Peyer's patch (tissue), 4 donors: Measurements from ENCODE around the gene SLX9. TPM values are rescaled to one million over a fixed set of nuclear protein-coding genes. Genes with fewer than 3 reads are reported as not detected.

Source experiments
- DNase-seq, 3 donors: peaks; one replicate each; pipeline ENCODE4 v3.0.0-alpha.2; 2017 to 2019
- H3K27ac ChIP-seq, 4 donors: fragments of 200-600 bp; sonication (generic); one replicate each; pipeline ENCODE4 v1.5.1; 2016 to 2019
- H3K27me3 ChIP-seq, 2 donors: fragments of 200-600 bp; sonication (generic); one replicate each; pipeline ENCODE4 v1.5.1; 2019
- H3K36me3 ChIP-seq, 3 donors: fragments of 200-600 bp; sonication (generic); one replicate each; pipeline ENCODE4 v1.5.1; 2016 to 2019
- H3K4me1 ChIP-seq, 4 donors: fragments of 200-600 bp; sonication (generic); one replicate each; pipeline ENCODE4 v1.5.1; 2016 to 2019
- H3K4me3 ChIP-seq, 4 donors: fragments of 200-600 bp; sonication (generic); 1 replicate in 3 of 4; 2 replicates in 1 of 4; pipeline ENCODE4 v1.5.1; 2016 to 2019; ENCODE audit warnings: mild to moderate bottlenecking in 1 of 4
- H3K9me3 ChIP-seq, 4 donors: fragments of 200-600 bp; sonication (generic); one replicate each; pipeline ENCODE4 v1.5.1; 2016 to 2019; ENCODE audit warnings: mild to moderate bottlenecking in 1 of 4
- CTCF ChIP-seq, 6 experiments: fragments of 450-650 bp in 4 of 6; fragments of 200-600 bp in 2 of 6; sonication (generic) in 1 of 6; IDR thresholded peaks; one replicate each; pipeline ENCODE4 v1.5.1; 2017 to 2019; ENCODE audit warnings: antibody characterized with exemption in 6 of 6, mild to moderate bottlenecking in 3 of 6, moderate library complexity in 1 of 6
- POLR2A ChIP-seq, 2 donors: fragments of 450-650 bp; IDR thresholded peaks; one replicate each; pipeline ENCODE4 v1.5.1; 2017; ENCODE audit warnings: antibody characterized with exemption in 2 of 2, mild to moderate bottlenecking in 2 of 2, moderate library complexity in 2 of 2
- total RNA-seq, 4 donors: library from RNA; depleted of rRNA; stranded (reverse); fragments of >200 nt; gene quantifications; one replicate each; pipeline ENCODE4 v1.1.0, GENCODE V29; 2016

The SLX9 gene
- total RNA-seq, 4 donors from 2014 or later: 7.8 to 10.5 (median 10.0) TPM; not detected in 1

- Histone ChIP-seq H3K27me3 (no peaks in the 10 kb centered on the region), H3K9me3 (no peaks in the 10 kb centered on the region), H3K36me3 (no peaks in the 10 kb centered on the region), H3K4me1 (peaks cover 5 to 47% (median 34%) of the 10 kb centered on the region in 4 donors), H3K27ac (peak overlapping the region in 3 of 4 donors; percentile 2 to 80 (median 32)), H3K4me3 (peak overlapping the region in 2 of 4 donors; percentile 12 to 15)
- TF ChIP-seq POLR2A (IDR thresholded peaks at IDR 0.05) (no peak), CTCF (IDR thresholded peaks at IDR 0.05) (no peak)
- peak in 2 of 3 donors; percentile 76 to 83 for DNase-seq
These were observed 25.5 kb upstream of the SLX9 start for GRCh38 chr21:44914176-44914874.

GRCh38 chr21:44916965-44917364 lies 22.9 kb upstream of the SLX9 start:
- Histone ChIP-seq H3K27me3 (no peaks in the 10 kb centered on the region), H3K27ac (peak overlapping the region in 1 of 4 donors; percentile 82), H3K4me3 (no peak overlapping the region), H3K36me3 (no peaks in the 10 kb centered on the region), H3K4me1 (peaks cover 5 to 33% (median 21%) of the 10 kb centered on the region in 4 donors), H3K9me3 (no peaks in the 10 kb centered on the region)
- TF ChIP-seq CTCF (IDR thresholded peaks at IDR 0.05) (no peak), POLR2A (IDR thresholded peaks at IDR 0.05) (no peak)
- DNase-seq: no peak

- H3K4me1 ChIP-seq: peaks cover under 1 to 26% (median 15%) of the 10 kb centered on the region in 4 donors
- H3K27ac ChIP-seq: peak overlapping the region in 1 of 4 donors; percentile 82
- no peaks in the 10 kb centered on the region for H3K9me3 ChIP-seq
- no peaks in the 10 kb centered on the region for H3K27me3 ChIP-seq
- TF ChIP-seq CTCF (IDR thresholded peaks at IDR 0.05): no peak
- TF ChIP-seq POLR2A (IDR thresholded peaks at IDR 0.05): no peak
- no peak overlapping the region for H3K4me3 ChIP-seq
- no peak for DNase-seq
- no peaks in the 10 kb centered on the region for H3K36me3 ChIP-seq
These were observed 22.3 kb upstream of the SLX9 start for GRCh38 chr21:44917446-44918106.

GRCh38 chr21:44918107-44918470 lies 21.7 kb upstream of the SLX9 start:
- Histone ChIP-seq H3K4me1 (peaks cover 0 to 24% (median 13%) of the 10 kb centered on the region in 4 donors), H3K9me3 (no peaks in the 10 kb centered on the region), H3K27me3 (no peaks in the 10 kb centered on the region), H3K27ac (peak overlapping the region in 1 of 4 donors; percentile 82), H3K4me3 (peak overlapping the region in 1 of 4 donors; percentile 57), H3K36me3 (no peaks in the 10 kb centered on the region)
- no peak for DNase-seq
- no peak for TF ChIP-seq POLR2A (IDR thresholded peaks at IDR 0.05)
- TF ChIP-seq CTCF (IDR thresholded peaks at IDR 0.05): no peak

GRCh38 chr21:44918581-44919033 lies 21.2 kb upstream of the SLX9 start:
- H3K27ac ChIP-seq: peak overlapping the region in 1 of 4 donors; percentile 82
- peak overlapping the region in 1 of 4 donors; percentile 57 for H3K4me3 ChIP-seq
- H3K9me3 ChIP-seq: no peaks in the 10 kb centered on the region
- H3K27me3 ChIP-seq: no peaks in the 10 kb centered on the region
- H3K4me1 ChIP-seq: peaks cover 0 to 19% (median 8%) of the 10 kb centered on the region in 4 donors
- no peaks in the 10 kb centered on the region for H3K36me3 ChIP-seq
- no peak for DNase-seq
- TF ChIP-seq CTCF (IDR thresholded peaks at IDR 0.05): no peak
- no peak for TF ChIP-seq POLR2A (IDR thresholded peaks at IDR 0.05)
